HepG2 (cell line): ENCODE results near the gene FBLN5. TPM values are rescaled to one million over a fixed set of nuclear protein-coding genes. Genes with fewer than 3 reads are reported as not detected.

ENCODE experiments used
- GPBP1L1 ChIP-seq: sonication (generic); formaldehyde crosslinking; IDR thresholded peaks from 2 replicates; pipeline ENCODE4 v1.5.0; 2020; ENCODE audit warnings: mild to moderate bottlenecking, missing genetic modification reagents
- IRF9 ChIP-seq: sonication (generic); formaldehyde crosslinking; IDR thresholded peaks from 2 replicates; pipeline ENCODE4 v1.8.0; 2022; ENCODE audit warnings: missing genetic modification reagents, mild to moderate bottlenecking, borderline replicate concordance
- KDM2A ChIP-seq: sonication (generic); formaldehyde crosslinking; IDR thresholded peaks from 2 replicates; pipeline ENCODE4 v1.4.0; 2020; ENCODE audit warnings: low read depth, missing genetic modification reagents, borderline replicate concordance
- LBX2 ChIP-seq: sonication (generic); formaldehyde crosslinking; IDR thresholded peaks from 2 replicates; pipeline ENCODE4 v1.5.0; 2020; ENCODE audit warnings: missing genetic modification reagents, mild to moderate bottlenecking, borderline replicate concordance
- MED1 ChIP-seq: sonication (generic); formaldehyde crosslinking; IDR thresholded peaks from 2 replicates; pipeline ENCODE4 v1.4.0; 2020; ENCODE audit warnings: missing genetic modification reagents
- MXD4 ChIP-seq: IDR thresholded peaks from 2 replicates; pipeline ENCODE4 v1.6.1; 2016; ENCODE audit warnings: mild to moderate bottlenecking, missing biosample characterization, missing genetic modification reagents
- NPAS2 ChIP-seq: sonication (generic); formaldehyde crosslinking; IDR thresholded peaks from 2 replicates; pipeline ENCODE4 v1.8.0; 2022; ENCODE audit warnings: mild to moderate bottlenecking, missing genetic modification reagents, borderline replicate concordance
- PATZ1 ChIP-seq: sonication (generic); formaldehyde crosslinking; IDR thresholded peaks from 2 replicates; pipeline ENCODE4 v1.4.0; 2020; ENCODE audit warnings: missing genetic modification reagents
- RBM39 ChIP-seq: fragments of 200-400 bp; formaldehyde crosslinking; IDR thresholded peaks from one replicate; pipeline ENCODE4 v1.6.1; 2018; ENCODE audit warnings: antibody characterized with exemption, mild to moderate bottlenecking, low read depth, low read length; ENCODE audit not compliant: poor library complexity, severe bottlenecking
- REPIN1 ChIP-seq: sonication (generic); formaldehyde crosslinking; IDR thresholded peaks from 2 replicates; pipeline ENCODE4 v1.8.0; 2022; ENCODE audit warnings: missing genetic modification reagents, low read depth, mild to moderate bottlenecking, borderline replicate concordance
- SP4 ChIP-seq: sonication (generic); formaldehyde crosslinking; IDR thresholded peaks from 2 replicates; pipeline ENCODE4 v1.8.1; 2023; ENCODE audit warnings: mild to moderate bottlenecking, missing genetic modification reagents
- TAF15 ChIP-seq: fragments of 200-400 bp; formaldehyde crosslinking; IDR thresholded peaks from one replicate; pipeline ENCODE4 v1.6.1; 2018; ENCODE audit warnings: mild to moderate bottlenecking, low read depth, low read length; ENCODE audit not compliant: poor library complexity, severe bottlenecking
- THAP9 ChIP-seq: sonication (generic); formaldehyde crosslinking; IDR thresholded peaks from 2 replicates; pipeline ENCODE4; 2020; ENCODE audit warnings: missing genetic modification reagents, mild to moderate bottlenecking, borderline replicate concordance
- XBP1 ChIP-seq: sonication (generic); formaldehyde crosslinking; IDR thresholded peaks from 2 replicates; pipeline ENCODE4 v1.5.0; 2020; ENCODE audit warnings: missing genetic modification reagents
- ZBTB20 ChIP-seq: sonication (generic); formaldehyde crosslinking; IDR thresholded peaks from 2 replicates; pipeline ENCODE4 v1.8.1; 2023; ENCODE audit warnings: missing genetic modification reagents, low read depth, mild to moderate bottlenecking, borderline replicate concordance
- ZNF264 ChIP-seq: sonication (generic); formaldehyde crosslinking; IDR thresholded peaks from 2 replicates; pipeline ENCODE4 v1.4.0; 2020; ENCODE audit warnings: missing genetic modification reagents
- ZNF354B ChIP-seq: sonication (generic); formaldehyde crosslinking; IDR thresholded peaks from 2 replicates; pipeline ENCODE4 v1.8.0; 2022; ENCODE audit warnings: mild to moderate bottlenecking, missing genetic modification reagents
- ZNF460 ChIP-seq: sonication (generic); formaldehyde crosslinking; IDR thresholded peaks from 2 replicates; pipeline ENCODE4 v1.5.1; 2020; ENCODE audit warnings: missing genetic modification reagents, mild to moderate bottlenecking, borderline replicate concordance
- ZNF800 ChIP-seq: sonication (generic); formaldehyde crosslinking; IDR thresholded peaks from 2 replicates; pipeline ENCODE4 v1.4.0; 2020; ENCODE audit warnings: missing genetic modification reagents
- polyA plus RNA-seq, 8 experiments: library from polyadenylated mRNA; depleted of rRNA in 3 of 8; stranded (reverse) in 7 of 8; unstranded in 1 of 8; fragments of >200 nt; fragmentation: Illumina TruSeq in 4 of 8; extraction: Trizol in 4 of 8; gene quantifications; 2 replicates each; pipeline versions ENCODE4 v1.2.1 to v1.2.3, GENCODE V29; 2011 to 2016; ENCODE audit warnings: low read depth in 4 of 8, missing spikeins in 1 of 8, mixed read lengths in 1 of 8; ENCODE audit not compliant: insufficient read depth in 1 of 8
- total RNA-seq, 5 experiments: library from RNA; depleted of rRNA; stranded (reverse); fragments of >200 nt; fragmentation: Illumina TruSeq; extraction: Trizol; gene quantifications; 2 replicates each; pipeline ENCODE4 v1.2.3, GENCODE V29; 2016; ENCODE audit warnings: low read depth in 1 of 5

The FBLN5 gene
- total and polyA plus RNA-seq, 2 of the 13 experiments (the other 11 are each of a cell fraction or from before 2014, with no cell fraction given): 0.38 to 0.77 TPM

GRCh38 chr14:91957876-91958313 is 10.4 kb upstream of the FBLN5 start (continued):
- no peak for TF ChIP-seq LBX2 (CRISPR knock-in tag)
- TF ChIP-seq SP4 (CRISPR knock-in tag): 0 out of 2 replicates have a peak, but pooled peaks have one; percentile 34
- peak; percentile 94 for TF ChIP-seq MED1 (CRISPR knock-in tag)
- peak; percentile 79 for TF ChIP-seq REPIN1
- 0 out of 2 replicates have a peak, but pooled peaks have one; percentile 39 for TF ChIP-seq PATZ1 (CRISPR knock-in tag)
- TF ChIP-seq THAP9: no peak
- no peak for TF ChIP-seq NPAS2 (CRISPR knock-in tag)
- TF ChIP-seq IRF9 (CRISPR knock-in tag): peak; percentile 62; the same call in 1 of the 2 replicates
- TF ChIP-seq ZNF354B: no peak
- no peak for TF ChIP-seq RBM39
- peak; percentile 63; the same call in 1 of the 2 replicates for TF ChIP-seq ZBTB20
- no peak; the same call in 1 of the 2 replicates for TF ChIP-seq ZNF800 (CRISPR knock-in tag)
- TF ChIP-seq ZNF264 (CRISPR knock-in tag): peak; percentile 82
- TF ChIP-seq MXD4 (CRISPR knock-in tag): no peak
- TF ChIP-seq XBP1 (CRISPR knock-in tag): no peak
- no peak for TF ChIP-seq GPBP1L1 (CRISPR knock-in tag)
- peak; percentile 96 for TF ChIP-seq ZNF460 (CRISPR knock-in tag)
- no peak for TF ChIP-seq TAF15
- TF ChIP-seq KDM2A (CRISPR knock-in tag): no peak
